NB4 (cell line): ENCODE results near the gene ALCAM.
"Not testable (repeated sequence)": the region's sequence is repeated elsewhere in the genome, so short reads cannot be mapped to it uniquely, and the experiment has no call there.

Source experiments
- DNase-seq: peaks from one replicate; pipeline ENCODE4 v3.0.0; 2010; ENCODE audit warnings: low read depth
- H3K4me3 ChIP-seq: one replicate; pipeline ENCODE4 v1.5.1; 2011; ENCODE audit warnings: mild to moderate bottlenecking, low read depth, low read length, moderate library complexity
- CTCF ChIP-seq: IDR thresholded peaks from one replicate; pipeline ENCODE4 v1.5.1; 2012; ENCODE audit warnings: low read depth, low read length
- MAX ChIP-seq: IDR thresholded peaks from 2 replicates; pipeline ENCODE4 v1.6.1; 2011; ENCODE audit warnings: low read depth, low read length
- MYC ChIP-seq: IDR thresholded peaks from 2 replicates; pipeline ENCODE4 v1.6.1; 2011; ENCODE audit warnings: low read depth, low read length
- POLR2A ChIP-seq: IDR thresholded peaks from 2 replicates; pipeline ENCODE4 v1.6.1; 2011; ENCODE audit warnings: mild to moderate bottlenecking; ENCODE audit not compliant: insufficient read length; ENCODE audit errors: extremely low read depth

The ALCAM gene

GRCh38 chr3:105375750-105376511 lies 9.2 kb downstream of the ALCAM start:
- TF ChIP-seq MAX = no peak
- TF ChIP-seq POLR2A = no peak
- no peak for TF ChIP-seq MYC
- no peak for TF ChIP-seq CTCF
- no peak for DNase-seq
- H3K4me3 ChIP-seq = no peak overlapping the region

GRCh38 chr3:105377716-105378115 lies 11.0 kb downstream of the ALCAM start:
- H3K4me3 ChIP-seq = no peak overlapping the region
- DNase-seq = no peak
- no peak for TF ChIP-seq POLR2A
- no peak for TF ChIP-seq CTCF
- TF ChIP-seq MAX = no peak
- TF ChIP-seq MYC = no peak

- H3K4me3 ChIP-seq = no peak overlapping the region
- DNase-seq = no peak
- TF ChIP-seq MAX (no peak), POLR2A (no peak), CTCF (no peak), MYC (no peak)
Measured at GRCh38 chr3:105385179-105385578, 18.5 kb downstream of the ALCAM start.

GRCh38 chr3:105385819-105386508 lies 19.3 kb downstream of the ALCAM start:
- no peak for TF ChIP-seq MAX
- peak; percentile 39 for DNase-seq
- no peak overlapping the region for H3K4me3 ChIP-seq

DNA sequence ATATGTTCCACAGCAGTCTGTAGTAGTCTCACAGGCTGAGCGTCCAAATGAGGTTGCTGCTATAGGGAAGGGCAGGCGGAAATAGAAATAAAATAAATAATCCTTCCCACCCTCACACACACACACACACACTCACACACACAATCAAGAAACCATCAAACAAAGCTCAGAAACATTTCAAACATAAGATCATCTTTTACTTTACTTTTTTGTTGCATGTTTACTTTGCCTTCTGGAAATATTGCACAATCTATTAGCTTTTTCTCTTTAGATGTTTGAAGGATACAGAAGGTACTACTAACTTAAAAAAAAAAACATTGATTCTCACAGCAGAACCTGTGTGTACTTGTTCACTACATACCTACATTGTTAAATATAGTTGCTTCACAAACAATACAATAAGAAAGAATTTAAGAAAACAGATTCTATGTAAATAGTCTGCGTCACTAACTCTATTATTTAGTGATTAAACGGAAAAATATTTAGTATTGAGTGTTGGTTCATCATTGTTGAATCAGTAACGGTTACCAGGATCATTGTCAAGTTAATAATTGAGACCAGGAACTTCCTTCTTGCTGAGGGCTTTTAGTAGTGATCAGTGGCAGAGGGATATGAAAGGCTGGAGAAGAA lies 20.5 kb downstream of the ALCAM start:
- TF ChIP-seq MAX (no peak), POLR2A (no peak), CTCF (no peak), MYC (no peak)
- no peak for DNase-seq
- no peak overlapping the region for H3K4me3 ChIP-seq

GRCh38 chr3:105388176-105388575 lies 21.5 kb downstream of the ALCAM start:
- no peak overlapping the region for H3K4me3 ChIP-seq
- TF ChIP-seq MAX (no peak), POLR2A (no peak)
- DNase-seq = peak; percentile 20

GRCh38 chr3:105389759-105390158 lies 23.1 kb downstream of the ALCAM start:
- H3K4me3 ChIP-seq, DNase-seq: not testable (repeated sequence)

DNA sequence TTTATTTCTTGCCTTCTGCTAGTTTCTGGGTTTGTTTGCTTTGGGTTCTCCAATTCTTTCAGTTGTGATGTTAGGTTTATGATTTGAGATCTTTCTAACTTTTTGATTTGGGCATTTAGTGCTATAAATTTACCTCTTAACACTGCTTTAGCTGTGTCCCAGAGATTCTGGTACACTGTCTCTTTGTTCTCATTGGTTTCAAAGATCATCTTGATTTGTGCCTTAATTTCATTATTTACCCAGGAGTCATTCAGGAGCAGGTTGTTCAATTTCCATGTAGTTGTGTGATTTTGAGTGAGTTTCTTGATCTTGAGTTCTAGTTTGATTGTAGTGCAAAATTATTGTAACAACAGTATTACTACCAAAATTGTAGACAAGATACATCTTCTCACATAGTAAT lies 25.9 kb downstream of the ALCAM start:
- H3K4me3 ChIP-seq, DNase-seq: not testable (repeated sequence)
